ENCODE results near the gene CDHR5. TPM values are rescaled to one million over a fixed set of nuclear protein-coding genes. Genes with fewer than 3 reads are reported as not detected.

CDHR5 gene
- polyA plus RNA-seq, 1 of the 3 experiments (the other 2 are of a cell fraction), result not detected

DNA sequence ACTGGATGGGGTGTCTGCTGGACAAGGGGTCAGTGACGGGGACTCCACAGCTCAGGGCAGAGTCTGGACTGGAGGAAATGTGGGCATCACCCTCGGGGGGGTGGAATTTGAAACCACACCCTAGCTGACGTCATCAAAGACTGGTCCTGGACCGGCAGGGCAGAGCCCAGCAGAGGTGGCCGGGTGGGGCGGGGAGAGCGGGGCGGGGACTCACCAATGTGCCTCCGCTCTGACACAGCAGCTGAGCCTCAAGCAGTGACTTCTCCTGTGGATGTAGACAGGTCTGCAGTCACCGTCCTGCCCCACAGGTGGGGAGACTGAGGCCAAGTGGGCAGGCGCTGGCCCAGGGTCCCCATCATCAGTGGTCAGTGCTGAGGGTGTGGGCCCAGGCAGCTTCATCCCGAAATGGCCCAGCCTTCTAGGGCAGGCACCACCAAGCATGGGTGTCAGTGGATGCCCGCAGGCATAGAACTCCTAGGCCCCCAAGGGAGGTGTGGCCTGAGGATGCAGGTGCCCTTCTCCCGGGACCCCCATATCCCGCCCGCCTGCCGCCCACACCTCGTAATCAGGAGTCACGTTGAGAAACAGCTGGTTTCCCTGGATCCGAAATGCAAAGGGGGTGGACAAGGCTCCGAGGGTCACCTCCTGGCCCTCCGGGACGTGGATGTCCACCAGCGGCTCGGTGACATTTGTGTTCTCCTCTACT is 603 bp downstream of the CDHR5 start:
- 71% methylated on average over 4 of the region's 25 CpGs for WGBS (ENCODE audit: low lambda C conversion rate)
- POLR2A ChIA-PET, result no interaction called here
- Histone ChIP-seq H3K4me3 (ENCODE audit: low read depth in 2 of 2, low read length in 1 of 2) (no peak overlapping the region), H3K79me2 (ENCODE audit: insufficient read depth) (no peaks in the 10 kb centered on the region), H3K9ac (no peak overlapping the region), H2AFZ (ENCODE audit: low read depth) (no peak overlapping the region), H3F3A (replicated peaks; ENCODE audit: insufficient read depth) (peaks cover 13% of the 10 kb centered on the region), H3K9me3 (no peaks in the 10 kb centered on the region), H3K36me3 (replicated peaks in 1 of 2; ENCODE audit: control insufficient read depth in 1 of 2, insufficient read depth in 2 of 2, low read length in 1 of 2) (no peaks in the 10 kb centered on the region), H3K4me2 (no peak overlapping the region), H3K4me1 (ENCODE audit: control insufficient read depth in 1 of 2, insufficient read depth in 2 of 2, low read depth in 1 of 2, low read length in 1 of 2) (no peaks in the 10 kb centered on the region), H3K9me2 (no peaks in the 10 kb centered on the region), H3K27ac (ENCODE audit: low read depth in 2 of 2, low read length in 1 of 2) (no peak overlapping the region), H4K20me1 (ENCODE audit: insufficient read depth) (no peaks in the 10 kb centered on the region), H3K27me3 (ENCODE audit: insufficient read depth) (no peaks in the 10 kb centered on the region)
- DNase-seq, result no peak
- TF ChIP-seq PBX3 (IDR thresholded peaks at IDR 0.05) (no peak), FOXJ3 (CRISPR knock-in tag; IDR thresholded peaks at IDR 0.05) (no peak), MAX (IDR thresholded peaks at IDR 0.05; ENCODE audit: low read depth) (no peak), EZH2phosphoT487 (IDR thresholded peaks at IDR 0.05; ENCODE audit: borderline replicate concordance, low read depth) (no peak), FOXM1 (IDR thresholded peaks at IDR 0.05; ENCODE audit: low read depth) (no peak), REST (IDR thresholded peaks at IDR 0.05; ENCODE audit: low read depth, low read length) (no peak), IRF3 (IDR thresholded peaks at IDR 0.05; ENCODE audit: low read depth, low read length) (no peak), GATA2 (CRISPR knock-in tag; IDR thresholded peaks at IDR 0.05) (no peak), MXI1 (IDR thresholded peaks at IDR 0.05; ENCODE audit: low read depth, low read length) (no peak), MEF2A (IDR thresholded peaks at IDR 0.05; ENCODE audit: borderline replicate concordance, low read depth) (no peak), NFIC (IDR thresholded peaks at IDR 0.05; ENCODE audit: borderline replicate concordance) (no peak), RAD21 (IDR thresholded peaks at IDR 0.05; ENCODE audit: low read length) (no peak), POLR2AphosphoS5 (IDR thresholded peaks at IDR 0.05; ENCODE audit: low read depth, low read length) (no peak), FOSL2 (IDR thresholded peaks at IDR 0.05; ENCODE audit: borderline replicate concordance, low read depth) (no peak)
- CTCF ChIA-PET, result interaction anchor here (1.0 kb wide), 1 partner anchor 38 kb away, joined by 3 read pairs; no protein-coding TSS in a partner anchor
